Stimulated activated CD8-positive, alpha-beta memory T cell treated with anti-CD3 and anti-CD28 coated beads, Interleukin-2, amount 100 ng/mL, for 1 hour (primary cell): ENCODE results near the gene DHX32.
"Not testable (repeated sequence)": the region's sequence is repeated elsewhere in the genome, so short reads cannot be mapped to it uniquely, and the experiment has no call there.

Source experiments
- DNase-seq, 2 donors: peaks; one replicate each; pipeline ENCODE4 v3.0.0-alpha.2; 2020; ENCODE audit warnings: low read depth in 2 of 2

DHX32 gene, protein sequence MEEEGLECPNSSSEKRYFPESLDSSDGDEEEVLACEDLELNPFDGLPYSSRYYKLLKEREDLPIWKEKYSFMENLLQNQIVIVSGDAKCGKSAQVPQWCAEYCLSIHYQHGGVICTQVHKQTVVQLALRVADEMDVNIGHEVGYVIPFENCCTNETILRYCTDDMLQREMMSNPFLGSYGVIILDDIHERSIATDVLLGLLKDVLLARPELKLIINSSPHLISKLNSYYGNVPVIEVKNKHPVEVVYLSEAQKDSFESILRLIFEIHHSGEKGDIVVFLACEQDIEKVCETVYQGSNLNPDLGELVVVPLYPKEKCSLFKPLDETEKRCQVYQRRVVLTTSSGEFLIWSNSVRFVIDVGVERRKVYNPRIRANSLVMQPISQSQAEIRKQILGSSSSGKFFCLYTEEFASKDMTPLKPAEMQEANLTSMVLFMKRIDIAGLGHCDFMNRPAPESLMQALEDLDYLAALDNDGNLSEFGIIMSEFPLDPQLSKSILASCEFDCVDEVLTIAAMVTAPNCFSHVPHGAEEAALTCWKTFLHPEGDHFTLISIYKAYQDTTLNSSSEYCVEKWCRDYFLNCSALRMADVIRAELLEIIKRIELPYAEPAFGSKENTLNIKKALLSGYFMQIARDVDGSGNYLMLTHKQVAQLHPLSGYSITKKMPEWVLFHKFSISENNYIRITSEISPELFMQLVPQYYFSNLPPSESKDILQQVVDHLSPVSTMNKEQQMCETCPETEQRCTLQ

DNA sequence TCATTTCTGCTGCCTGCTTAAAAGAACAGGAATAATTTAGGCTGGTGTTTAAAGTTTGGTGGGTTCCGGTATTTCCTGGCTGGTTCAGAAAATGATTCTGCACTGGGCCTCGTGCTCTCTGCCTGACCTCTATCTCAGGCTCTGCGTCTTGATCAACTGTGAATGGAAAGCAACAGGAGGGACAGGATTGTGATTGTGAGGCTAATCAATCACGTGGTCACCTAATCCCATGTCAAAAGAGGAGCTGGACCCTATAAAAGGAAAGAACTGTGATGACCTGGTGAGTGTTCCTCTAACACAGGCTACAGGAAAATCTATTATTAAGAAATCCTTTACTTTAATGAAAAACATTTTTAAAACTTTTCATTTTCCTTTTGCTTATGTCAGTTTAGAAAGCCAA, at the start of gene DHX32:
Gene DHX32, minus strand, starts transcription at position 101 of the 400 bp plus-strand sequence. CDS start 468 bp downstream, outside the sequence.
- no peak for DNase-seq

DNA sequence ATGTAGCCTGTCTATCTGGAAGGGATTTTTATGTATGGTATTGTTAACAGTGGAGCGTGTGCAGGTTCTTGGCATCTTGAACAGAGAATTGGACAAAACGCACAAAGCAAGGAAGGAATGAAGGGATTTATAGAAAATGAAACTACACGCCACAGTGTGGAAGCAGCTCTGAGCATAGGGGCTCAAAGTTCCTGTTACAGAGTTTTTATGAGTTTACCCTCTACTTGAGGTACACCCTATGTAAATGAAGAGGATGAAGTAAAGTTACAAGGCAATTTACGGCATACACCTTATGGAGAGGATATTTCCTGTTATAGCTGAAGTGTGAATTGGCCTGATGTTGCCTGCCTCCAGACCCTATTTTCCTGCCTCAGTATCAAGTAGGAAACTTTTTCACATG, 48.5 kb upstream of the DHX32 start:
- no peak for DNase-seq

DNA sequence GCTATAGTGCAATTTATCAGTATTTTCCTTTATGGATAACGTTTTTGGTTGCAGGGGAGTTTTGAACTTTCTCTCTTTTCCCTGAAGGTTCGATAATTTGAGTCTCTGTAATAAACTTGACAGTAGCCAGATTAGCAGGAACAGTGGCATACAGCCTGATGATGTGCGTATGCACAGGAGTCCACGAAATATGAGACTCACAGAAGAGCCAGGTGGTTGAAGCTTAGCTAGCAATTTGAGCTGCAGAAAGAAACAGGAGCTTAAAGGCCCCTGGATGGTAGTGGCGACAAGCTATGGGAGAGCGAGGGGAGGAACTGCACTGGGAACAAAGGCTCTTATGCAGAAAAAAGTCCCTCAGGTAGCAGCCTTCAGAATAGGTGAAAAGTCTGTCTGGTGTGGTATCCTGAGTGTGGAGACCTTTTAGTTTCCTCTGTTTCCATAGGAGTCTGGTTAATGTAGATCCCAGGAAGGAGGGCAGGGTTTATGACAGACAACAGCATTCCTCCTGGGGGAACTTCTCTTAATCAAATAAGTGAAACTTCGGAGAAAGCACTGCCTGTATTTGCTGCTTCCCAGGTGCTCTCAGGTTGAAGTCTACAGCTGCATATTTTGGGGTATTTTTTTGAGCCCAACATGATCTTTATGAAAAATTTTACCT, 48.0 kb upstream of the DHX32 start:
- no peak for DNase-seq

DNA sequence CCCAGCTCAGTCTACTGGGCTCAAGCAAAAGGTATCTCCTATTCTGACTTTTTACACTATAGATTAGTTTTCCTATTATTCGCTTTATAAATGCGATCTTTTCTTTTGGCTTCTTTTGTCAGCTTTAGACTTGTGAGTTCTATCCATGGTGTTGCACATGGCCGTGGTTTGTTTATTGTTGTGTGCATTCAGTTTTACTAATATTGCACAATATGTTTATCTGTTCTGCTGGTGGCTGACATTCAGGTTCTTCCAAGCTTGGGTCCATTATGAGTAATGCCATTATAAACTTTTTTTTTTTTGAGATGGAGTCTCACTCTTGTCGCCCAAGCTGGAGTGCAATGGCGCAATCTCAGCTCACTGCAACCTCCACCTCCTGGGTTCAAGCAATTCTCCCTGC, 46.2 kb upstream of the DHX32 start:
- DNase-seq, result not testable (repeated sequence)

DNA sequence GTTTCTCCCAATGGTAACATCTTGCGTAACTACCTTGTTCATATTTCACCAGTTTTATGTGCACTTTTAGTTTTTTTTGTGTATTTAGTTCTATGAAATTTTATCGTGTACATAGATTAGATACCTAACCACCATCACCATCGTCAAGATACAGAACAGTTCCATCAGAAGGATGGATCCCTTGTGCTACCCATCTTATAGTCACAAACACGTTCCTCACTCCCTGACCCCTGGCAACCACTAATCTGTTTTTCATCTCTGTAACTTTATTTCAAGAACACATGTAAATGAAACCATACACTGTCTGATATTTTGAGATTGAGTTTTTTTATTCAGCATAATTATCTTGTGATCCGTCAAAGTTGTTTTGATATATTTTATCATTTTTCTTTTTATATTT, 45.2 kb upstream of the DHX32 start:
- no peak for DNase-seq

DNA sequence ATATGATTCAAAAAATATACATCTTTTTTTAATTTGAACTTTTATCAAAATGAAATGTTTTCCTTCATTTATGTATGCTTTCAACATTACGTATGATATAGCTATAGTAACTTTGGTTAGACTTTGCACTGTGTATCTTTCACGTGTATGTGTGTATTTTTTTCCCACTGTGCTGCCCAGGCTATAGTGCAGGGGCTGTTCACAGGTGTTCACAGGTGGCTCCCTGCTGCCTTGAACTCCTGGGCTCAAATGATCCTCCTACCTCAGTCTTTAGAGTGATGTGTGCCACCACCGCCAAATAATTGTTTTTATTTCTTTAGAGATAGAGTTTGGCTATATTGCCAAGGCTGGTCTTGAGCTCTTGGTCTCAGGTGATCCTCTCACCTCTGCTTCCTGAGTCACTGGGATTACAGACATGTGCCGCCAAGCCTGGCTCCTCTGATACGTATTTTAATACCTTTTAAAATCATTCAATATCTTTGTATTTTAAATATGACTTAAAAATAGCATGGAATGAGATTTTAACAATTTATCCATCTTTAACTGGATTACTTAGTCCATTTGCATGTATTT, 44.3 kb upstream of the DHX32 start:
- no peak for DNase-seq

DNA sequence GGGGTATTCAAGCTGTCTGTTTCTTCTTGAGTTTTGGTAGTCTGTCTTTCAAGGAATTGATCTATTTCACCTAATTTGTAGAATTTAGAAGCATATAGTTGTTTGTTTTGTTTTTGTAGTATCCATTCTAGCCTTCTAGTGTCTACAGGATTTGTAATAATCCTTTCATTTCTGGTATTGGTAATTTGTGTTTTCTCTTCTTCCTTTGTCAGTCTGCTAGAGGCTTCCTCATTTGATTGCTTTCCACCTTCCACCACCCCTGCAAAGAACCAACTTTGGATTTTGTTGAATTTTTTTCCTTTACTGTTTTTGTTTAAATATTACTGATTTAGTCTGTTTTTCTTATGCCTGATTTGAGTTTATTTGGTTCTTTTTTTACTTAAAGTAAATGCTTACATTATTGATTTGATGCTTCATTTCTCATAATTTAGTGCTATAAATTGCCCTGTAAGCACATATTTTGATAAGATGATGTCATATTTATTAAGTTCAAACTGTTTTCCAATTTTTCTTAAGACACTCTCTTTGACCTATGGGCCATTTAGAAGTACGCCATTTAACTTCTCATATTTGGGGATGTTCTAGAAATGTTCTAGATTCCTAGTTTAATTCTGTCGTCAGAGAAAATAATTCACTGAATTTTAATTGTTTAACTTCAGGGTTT, 40.7 kb upstream of the DHX32 start:
- DNase-seq, result not testable (repeated sequence)

DNA sequence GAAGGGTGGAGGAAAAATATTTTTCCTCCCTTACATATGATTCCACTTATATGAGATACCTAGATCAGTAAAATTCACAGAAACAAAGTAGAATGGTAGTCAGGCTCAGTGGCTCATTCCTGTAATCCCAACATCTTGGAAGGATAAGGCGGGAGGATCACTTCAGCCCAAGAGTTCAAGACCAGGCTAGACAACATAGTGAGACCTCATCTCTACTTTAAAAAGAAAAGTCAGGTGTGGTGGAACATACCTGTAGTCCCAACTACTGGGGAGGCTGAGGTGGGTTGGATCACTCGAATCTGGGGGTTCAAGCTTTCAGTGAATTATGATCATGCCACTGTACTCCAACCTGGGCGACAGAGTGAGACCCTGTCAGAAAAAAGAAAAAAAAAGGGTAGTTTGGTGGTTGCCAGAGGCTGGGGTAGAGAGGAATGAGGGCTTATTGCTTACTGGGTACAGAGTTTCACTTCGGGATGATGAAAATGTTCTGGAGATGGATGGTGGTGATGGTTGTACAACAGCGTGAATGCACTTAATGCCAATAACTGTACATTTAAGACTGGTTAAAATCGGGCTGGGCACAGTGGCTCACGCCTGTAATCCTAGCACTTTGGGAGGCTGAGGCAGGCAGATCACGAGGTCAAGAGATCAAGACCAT, 36.7 kb upstream of the DHX32 start:
- DNase-seq, result not testable (repeated sequence)

DNA sequence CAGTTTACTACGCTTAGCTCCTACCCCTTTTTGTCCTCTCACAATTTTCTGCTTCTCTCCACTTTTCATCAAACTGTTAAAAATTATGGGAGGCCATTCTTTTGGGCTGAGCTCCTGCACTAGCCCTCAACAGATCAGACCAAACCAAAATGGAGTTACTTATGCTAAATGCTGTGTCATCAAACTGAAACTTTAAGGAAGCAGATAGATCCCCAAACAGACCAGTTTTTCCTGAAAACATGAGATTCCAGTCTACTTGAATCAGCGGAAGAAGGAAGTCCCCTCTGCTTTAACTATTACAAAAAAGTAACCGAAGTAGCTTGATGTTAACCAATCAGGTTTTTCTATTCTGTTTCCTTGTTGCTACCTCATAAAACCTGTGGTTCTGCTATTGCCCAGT, 35.9 kb upstream of the DHX32 start:
- no peak for DNase-seq

DNA sequence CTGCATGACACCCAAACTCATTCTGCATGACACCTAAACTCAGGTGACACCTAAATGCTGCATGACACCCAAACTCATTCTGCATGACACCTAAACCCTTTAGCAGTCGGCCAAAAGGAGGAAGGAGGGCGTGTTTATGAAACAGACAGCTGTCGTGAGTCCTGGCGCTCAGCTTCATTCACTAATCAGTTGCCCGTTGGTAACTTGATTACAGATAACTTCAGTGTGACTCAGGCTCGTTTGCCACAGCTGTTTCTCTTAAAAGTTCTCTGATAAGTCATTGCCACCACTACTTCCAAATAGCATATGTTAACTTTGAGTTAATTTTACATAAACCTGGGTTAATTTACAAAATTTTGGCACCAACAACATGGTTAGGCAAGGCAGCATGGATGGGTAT, 32.2 kb upstream of the DHX32 start:
- not testable (repeated sequence) for DNase-seq

DNA sequence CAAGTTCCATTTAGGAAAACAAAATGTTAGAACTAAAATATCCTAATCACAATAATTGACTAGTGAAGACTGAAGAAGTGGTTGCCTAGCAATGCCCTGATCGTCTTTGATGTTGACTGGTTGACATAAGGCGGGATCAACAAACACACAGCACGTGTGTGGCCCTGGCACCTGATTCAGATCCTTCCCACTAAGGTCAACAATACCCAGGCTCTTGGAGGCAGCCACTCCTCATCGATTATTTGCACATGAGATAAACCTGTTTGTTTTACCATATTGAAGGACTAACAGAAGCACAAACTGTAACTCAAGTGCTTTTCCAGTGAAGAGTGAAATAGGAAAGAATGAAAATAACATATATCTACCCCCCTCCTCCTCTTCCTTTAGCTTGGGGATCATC, 30.9 kb upstream of the DHX32 start:
- no peak for DNase-seq

DNA sequence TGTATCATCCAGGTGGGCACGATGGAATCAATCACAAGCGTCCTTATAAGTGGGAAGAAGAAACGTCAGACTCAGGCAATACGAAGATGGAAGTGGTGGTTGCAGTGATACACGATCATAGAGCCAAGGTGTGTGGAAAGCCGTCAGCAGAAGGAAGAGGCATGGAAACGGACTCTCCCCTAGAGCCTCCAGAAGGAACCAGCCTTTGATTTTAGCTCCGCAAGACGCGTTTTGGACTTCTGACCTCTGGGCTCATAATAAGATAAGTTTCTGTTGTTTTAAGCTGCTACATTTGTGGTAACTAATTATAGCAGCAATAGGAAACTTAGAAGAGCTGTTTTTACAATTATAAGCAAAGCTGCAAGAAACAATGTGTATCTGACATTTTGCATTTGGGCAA, 30.1 kb upstream of the DHX32 start:
- no peak for DNase-seq

DNA sequence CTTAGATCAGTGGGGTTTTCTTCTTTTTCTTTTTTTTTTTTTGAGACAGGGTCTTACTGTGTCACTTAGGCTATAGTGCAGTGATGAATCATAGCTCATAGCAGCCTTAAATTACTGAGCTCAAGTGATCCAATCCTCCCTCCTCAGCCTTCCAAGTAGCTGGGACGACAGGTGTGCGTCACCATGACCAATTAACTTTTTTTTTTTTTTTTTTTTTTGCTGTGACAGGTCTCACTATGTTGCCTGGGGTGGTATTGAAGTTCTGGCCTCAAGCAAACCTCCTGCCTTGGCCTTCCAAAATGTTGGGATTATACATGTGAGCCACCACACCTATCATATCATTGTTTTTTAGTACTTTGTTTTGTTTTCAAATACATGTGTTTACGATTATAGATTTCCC, 28.4 kb upstream of the DHX32 start:
- DNase-seq, result not testable (repeated sequence)

DNA sequence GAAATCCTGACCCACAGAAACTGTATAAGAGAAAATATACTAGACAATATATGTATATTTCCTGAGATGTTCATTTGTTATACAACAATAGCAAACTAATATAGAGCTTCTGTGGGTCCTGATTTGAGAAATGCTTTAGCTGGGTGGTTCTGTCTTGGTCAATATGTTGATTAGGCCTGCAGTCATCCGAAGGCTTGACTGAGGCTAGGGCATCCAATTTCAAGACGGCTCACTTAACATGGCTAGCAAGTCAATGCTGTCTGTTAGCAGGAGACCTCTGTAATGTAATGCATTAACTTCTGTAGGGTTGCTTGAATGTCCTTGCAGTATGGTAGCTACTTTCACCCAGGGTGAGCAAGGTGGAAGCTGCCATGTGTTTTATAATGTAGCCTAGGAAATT, 27.7 kb upstream of the DHX32 start:
- not testable (repeated sequence) for DNase-seq

DNA sequence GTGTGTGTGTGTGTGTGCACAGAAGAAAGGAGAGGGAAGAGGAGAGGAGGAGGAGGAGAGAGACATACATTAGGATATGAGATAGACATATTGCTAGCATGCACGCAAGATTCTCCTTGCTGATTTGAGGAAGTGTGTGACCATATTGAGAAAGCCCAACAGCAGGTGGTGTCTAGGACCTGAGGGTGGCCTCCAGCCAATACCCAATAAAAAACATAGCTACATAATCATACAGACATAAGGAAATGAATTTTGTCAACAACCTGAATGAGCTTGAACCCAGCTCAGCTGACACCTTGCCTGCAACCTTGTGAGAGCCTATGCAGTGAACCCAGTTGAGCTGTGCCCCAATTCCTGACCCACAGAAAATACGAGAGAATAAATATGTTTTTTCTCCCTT, 26.5 kb upstream of the DHX32 start:
- DNase-seq, result not testable (repeated sequence)

DNA sequence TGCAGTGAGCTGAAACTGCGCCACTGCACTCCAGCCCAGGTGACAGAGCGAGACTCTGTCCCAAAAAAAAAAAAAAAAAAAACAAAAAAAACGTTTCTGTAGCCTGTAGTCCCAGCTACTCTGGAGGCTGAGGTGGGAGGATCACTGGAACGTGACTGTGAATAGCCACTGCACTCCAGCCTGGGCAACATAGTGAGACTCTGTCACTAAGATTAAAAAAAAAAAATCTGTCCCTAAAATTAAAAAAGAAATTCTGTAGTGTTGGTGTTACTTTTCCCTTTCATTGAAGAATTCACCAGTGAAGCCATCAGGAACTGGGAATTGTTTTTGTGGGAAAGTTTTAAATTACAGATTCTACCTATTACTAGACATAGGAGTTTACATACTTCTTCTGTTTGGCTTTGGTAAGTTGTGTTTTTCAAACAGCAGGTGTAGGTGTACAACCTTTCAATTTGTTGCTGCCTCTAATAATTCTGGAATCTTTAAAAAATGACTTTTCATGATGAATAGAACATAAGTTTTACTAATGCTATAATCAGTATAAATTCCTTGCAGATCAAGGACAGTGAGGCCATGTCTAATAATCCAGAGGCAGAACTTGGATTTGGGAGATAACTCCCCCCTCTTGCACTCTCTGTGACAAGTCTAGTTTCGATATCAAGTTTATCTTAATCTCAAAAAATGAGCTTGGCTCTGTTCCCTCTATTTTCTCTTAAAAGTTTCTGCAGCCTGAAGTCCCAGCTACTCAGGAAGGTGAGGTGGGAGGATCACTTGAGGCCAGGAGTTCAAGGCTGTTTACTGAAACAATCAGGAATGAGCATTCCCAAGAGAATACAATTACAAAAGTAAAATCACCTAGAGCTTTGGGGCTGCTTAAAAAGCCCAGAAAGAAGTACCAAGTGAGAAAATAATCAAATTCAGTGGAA, 24.2 kb upstream of the DHX32 start:
- not testable (repeated sequence) for DNase-seq

DNA sequence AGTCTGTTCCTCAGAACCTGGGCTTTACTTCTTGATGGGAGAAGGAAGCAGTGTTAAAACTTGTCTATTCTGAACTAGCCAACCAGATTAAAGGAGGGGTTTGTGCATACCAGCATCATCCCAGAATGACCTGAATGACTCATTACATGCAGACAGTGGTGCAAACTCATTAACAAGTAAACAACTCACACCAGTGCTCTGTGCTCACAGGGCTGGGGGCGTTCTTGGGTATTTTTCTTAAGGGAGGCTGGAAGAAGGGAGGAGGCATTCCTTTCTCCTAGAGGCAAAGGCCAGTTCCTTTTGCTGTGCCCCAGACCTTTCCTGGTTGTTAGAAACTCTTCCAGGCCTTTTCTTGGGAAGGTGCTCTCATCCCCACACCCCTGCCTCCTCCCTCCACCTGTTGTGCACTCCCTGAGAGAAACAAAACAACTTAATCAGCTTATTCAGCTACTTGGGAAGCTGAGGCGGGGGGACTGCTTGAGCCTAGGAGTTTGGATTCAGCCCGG, 22.1 kb upstream of the DHX32 start:
- not testable (repeated sequence) for DNase-seq

DNA sequence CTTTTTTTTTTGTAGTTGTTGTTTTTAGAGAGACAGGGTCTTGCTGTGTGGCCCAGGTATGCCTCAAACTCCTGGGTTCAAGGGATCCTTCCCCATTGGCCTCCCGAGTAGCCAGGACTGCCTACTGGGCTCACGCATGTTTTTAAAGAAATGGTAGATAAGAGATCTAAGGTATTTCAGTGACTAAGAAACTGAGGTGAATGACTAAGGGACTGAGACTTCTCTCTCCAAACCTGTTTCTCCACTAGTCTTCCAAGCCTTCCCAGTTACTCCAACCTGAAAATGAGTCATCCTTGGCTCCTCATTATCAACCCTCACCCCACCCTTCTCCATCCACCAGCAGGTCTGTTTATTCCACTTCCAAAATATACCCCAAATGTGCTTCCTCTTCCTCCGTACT, 19.9 kb upstream of the DHX32 start:
- DNase-seq, result not testable (repeated sequence)

DNA sequence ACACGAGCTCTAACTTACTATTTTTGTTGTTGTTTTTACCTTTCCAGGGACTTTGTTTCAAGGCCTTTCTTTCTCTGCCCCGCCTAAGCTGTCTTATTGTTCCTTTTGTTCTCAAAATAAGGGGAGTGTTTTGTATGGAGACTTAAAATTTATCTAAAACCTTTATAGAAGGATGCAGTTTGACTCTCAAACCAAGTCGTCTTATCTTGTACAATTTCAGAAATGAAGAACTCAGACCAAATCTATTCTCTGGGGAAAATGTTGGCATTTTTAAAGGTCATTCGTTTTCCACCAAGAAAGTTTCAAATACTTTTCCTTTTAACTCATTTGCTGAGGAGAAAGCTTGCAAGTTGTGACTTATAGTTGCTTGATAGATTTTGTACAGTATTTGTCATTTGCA, 16.2 kb upstream of the DHX32 start:
- not testable (repeated sequence) for DNase-seq
